Measurements from ENCODE around the gene SSH2.
A peak's percentile ranks its signal among the peaks of the same experiment; 100 is the strongest.

Gene SSH2

GRCh38 chr17:29650396-29650795 lies 279.6 kb downstream of the SSH2 start:
- no peak overlapping the region for H3K4me3 ChIP-seq (ENCODE audit: low read depth in 1 of 5, low read length in 5 of 5)
- no peaks in the 10 kb centered on the region for H3K9me3 ChIP-seq (ENCODE audit: control insufficient read depth in 5 of 5, low read length in 5 of 5)
- no peaks in the 10 kb centered on the region for H3K27me3 ChIP-seq (ENCODE audit: control insufficient read depth in 5 of 5, insufficient read depth in 4 of 5, low read length in 5 of 5)
- peaks cover 6 to 26% (median 15%) of the 10 kb centered on the region in 5 donors for H3K36me3 ChIP-seq (ENCODE audit: control insufficient read depth in 5 of 5, insufficient read depth in 5 of 5, low read length in 5 of 5)
- H3K4me1 ChIP-seq (ENCODE audit: control insufficient read depth in 5 of 5, insufficient read depth in 5 of 5, low read length in 5 of 5): peaks cover 1 to 41% (median 15%) of the 10 kb centered on the region in 5 donors
- no peak overlapping the region for H3K27ac ChIP-seq (ENCODE audit: low read depth, low read length)
- H3K9ac ChIP-seq (ENCODE audit: low read length in 5 of 5): no peak overlapping the region

DNA sequence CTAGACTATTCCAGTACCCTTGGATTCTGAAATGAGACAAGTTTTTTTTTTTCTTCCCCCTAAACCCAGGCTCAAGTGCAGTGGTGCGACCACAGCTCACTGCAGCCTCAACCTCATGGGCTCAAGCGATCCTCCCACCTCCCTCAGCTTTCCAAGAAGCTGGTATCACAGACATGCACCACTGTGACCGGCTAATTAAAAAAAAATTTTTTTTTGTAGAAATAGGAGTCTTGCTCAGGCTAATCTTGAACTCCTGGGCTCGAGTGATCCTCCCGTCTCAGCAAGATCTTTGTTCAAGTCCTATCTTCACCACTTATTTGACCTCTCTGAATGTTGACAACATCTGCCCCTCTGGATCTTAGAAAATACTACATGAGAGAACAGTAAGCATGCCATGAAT lies 280.7 kb downstream of the SSH2 start:
- no peak overlapping the region for H3K4me3 ChIP-seq (ENCODE audit: low read depth in 1 of 5, low read length in 5 of 5)
- no peaks in the 10 kb centered on the region for H3K9me3 ChIP-seq (ENCODE audit: control insufficient read depth in 5 of 5, low read length in 5 of 5)
- peaks cover 6 to 24% (median 13%) of the 10 kb centered on the region in 5 donors for H3K36me3 ChIP-seq (ENCODE audit: control insufficient read depth in 5 of 5, insufficient read depth in 5 of 5, low read length in 5 of 5)
- H3K27me3 ChIP-seq (ENCODE audit: control insufficient read depth in 5 of 5, insufficient read depth in 4 of 5, low read length in 5 of 5): no peaks in the 10 kb centered on the region
- H3K4me1 ChIP-seq (ENCODE audit: control insufficient read depth in 5 of 5, insufficient read depth in 5 of 5, low read length in 5 of 5): peaks cover 5 to 48% (median 21%) of the 10 kb centered on the region in 5 donors
- no peak overlapping the region for H3K9ac ChIP-seq (ENCODE audit: low read length in 5 of 5)
- H3K27ac ChIP-seq (ENCODE audit: low read depth, low read length): peak overlapping the region; percentile 30

DNA sequence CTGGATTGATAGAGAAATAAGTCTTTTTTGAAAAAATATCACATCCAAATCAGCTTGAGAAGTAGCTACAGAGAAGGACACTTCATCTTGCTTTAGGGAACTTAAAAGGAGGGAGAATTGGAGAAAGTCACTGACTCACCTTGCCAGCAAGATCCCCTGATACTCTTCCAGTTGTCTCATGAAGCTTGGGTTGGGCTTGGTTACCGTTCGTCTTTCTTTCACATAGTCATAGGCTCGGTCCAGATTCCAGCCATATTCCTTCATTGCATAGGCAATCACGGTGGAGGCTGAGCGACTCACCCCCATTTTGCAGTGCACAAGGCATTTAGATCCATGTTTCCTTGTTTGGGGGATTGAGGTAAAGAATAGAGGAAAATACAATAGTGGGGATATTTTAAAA lies 282.0 kb downstream of the SSH2 start:
- peaks cover 6 to 24% (median 13%) of the 10 kb centered on the region in 5 donors for H3K36me3 ChIP-seq (ENCODE audit: control insufficient read depth in 5 of 5, insufficient read depth in 5 of 5, low read length in 5 of 5)
- peaks cover 5 to 43% (median 33%) of the 10 kb centered on the region in 5 donors for H3K4me1 ChIP-seq (ENCODE audit: control insufficient read depth in 5 of 5, insufficient read depth in 5 of 5, low read length in 5 of 5)
- no peaks in the 10 kb centered on the region for H3K9me3 ChIP-seq (ENCODE audit: control insufficient read depth in 5 of 5, low read length in 5 of 5)
- no peak overlapping the region for H3K4me3 ChIP-seq (ENCODE audit: low read depth in 1 of 5, low read length in 5 of 5)
- no peak overlapping the region for H3K9ac ChIP-seq (ENCODE audit: low read length in 5 of 5)
- peak overlapping the region; percentile 93 for H3K27ac ChIP-seq (ENCODE audit: low read depth, low read length)
- H3K27me3 ChIP-seq (ENCODE audit: control insufficient read depth in 5 of 5, insufficient read depth in 4 of 5, low read length in 5 of 5): no peaks in the 10 kb centered on the region

DNA sequence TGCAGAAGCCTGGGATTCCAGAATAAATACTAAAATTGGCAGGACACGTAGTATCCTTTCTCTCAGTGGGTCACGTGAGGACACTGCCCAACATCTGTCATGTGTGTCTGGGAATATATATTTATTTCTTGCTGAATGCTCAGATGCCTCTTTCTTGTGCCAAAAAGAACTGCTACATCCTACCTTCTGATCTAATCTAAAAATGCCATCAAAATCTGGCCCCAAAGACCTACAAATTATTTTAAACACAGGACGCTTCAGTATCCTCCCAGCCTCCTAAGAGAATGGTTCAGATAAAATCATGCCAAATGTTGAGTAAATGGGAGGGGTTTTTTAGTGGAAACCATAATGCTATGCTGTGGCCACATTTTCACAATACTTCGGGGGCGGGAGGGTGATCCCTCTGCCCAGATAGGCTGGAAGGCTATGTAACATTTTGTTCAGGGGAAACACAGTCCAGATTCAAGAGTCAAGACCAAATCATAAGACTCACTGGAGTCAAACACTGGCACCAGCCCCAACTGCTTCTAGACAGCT lies 284.4 kb downstream of the SSH2 start:
- no peak overlapping the region for H3K4me3 ChIP-seq (ENCODE audit: low read depth in 1 of 5, low read length in 5 of 5)

GRCh38 chr17:29643817-29644160 lies 286.2 kb downstream of the SSH2 start:
- peaks cover 10 to 74% (median 72%) of the 10 kb centered on the region in 5 donors for H3K4me1 ChIP-seq (ENCODE audit: control insufficient read depth in 5 of 5, insufficient read depth in 5 of 5, low read length in 5 of 5)
- H3K9ac ChIP-seq (ENCODE audit: low read length in 5 of 5): no peak overlapping the region
- peak overlapping the region; percentile 93 for H3K27ac ChIP-seq (ENCODE audit: low read depth, low read length)
- H3K36me3 ChIP-seq (ENCODE audit: control insufficient read depth in 5 of 5, insufficient read depth in 5 of 5, low read length in 5 of 5): peaks cover 3 to 12% (median 9%) of the 10 kb centered on the region in 5 donors
- H3K27me3 ChIP-seq (ENCODE audit: control insufficient read depth in 5 of 5, insufficient read depth in 4 of 5, low read length in 5 of 5): no peaks in the 10 kb centered on the region
- no peaks in the 10 kb centered on the region for H3K9me3 ChIP-seq (ENCODE audit: control insufficient read depth in 5 of 5, low read length in 5 of 5)
- H3K4me3 ChIP-seq (ENCODE audit: low read depth in 1 of 5, low read length in 5 of 5): no peak overlapping the region

More for the DNA sequence above, 284.4 kb downstream of the SSH2 start:
- Histone ChIP-seq H3K9me3 (ENCODE audit: control insufficient read depth in 5 of 5, low read length in 5 of 5) (no peaks in the 10 kb centered on the region), H3K27me3 (ENCODE audit: control insufficient read depth in 5 of 5, insufficient read depth in 4 of 5, low read length in 5 of 5) (no peaks in the 10 kb centered on the region), H3K27ac (ENCODE audit: low read depth, low read length) (peak overlapping the region; percentile 93), H3K4me1 (ENCODE audit: control insufficient read depth in 5 of 5, insufficient read depth in 5 of 5, low read length in 5 of 5) (peaks cover 7 to 57% (median 56%) of the 10 kb centered on the region in 5 donors), H3K36me3 (ENCODE audit: control insufficient read depth in 5 of 5, insufficient read depth in 5 of 5, low read length in 5 of 5) (peaks cover 6 to 20% (median 13%) of the 10 kb centered on the region in 5 donors), H3K9ac (ENCODE audit: low read length in 5 of 5) (peak overlapping the region in 4 of 5 donors; percentile 16 to 58 (median 18))

- no peak overlapping the region for H3K4me3 ChIP-seq (ENCODE audit: low read depth in 1 of 5, low read length in 5 of 5)
- H3K9ac ChIP-seq (ENCODE audit: low read length in 5 of 5): peak overlapping the region in 2 of 5 donors; percentile 6 to 38
- no peaks in the 10 kb centered on the region for H3K27me3 ChIP-seq (ENCODE audit: control insufficient read depth in 5 of 5, insufficient read depth in 4 of 5, low read length in 5 of 5)
- peak overlapping the region; percentile 93 for H3K27ac ChIP-seq (ENCODE audit: low read depth, low read length)
- H3K4me1 ChIP-seq (ENCODE audit: control insufficient read depth in 5 of 5, insufficient read depth in 5 of 5, low read length in 5 of 5): peaks cover 10 to 74% (median 73%) of the 10 kb centered on the region in 5 donors
- H3K36me3 ChIP-seq (ENCODE audit: control insufficient read depth in 5 of 5, insufficient read depth in 5 of 5, low read length in 5 of 5): peaks cover 0 to 2% (median 0%) of the 10 kb centered on the region in 5 donors
- no peaks in the 10 kb centered on the region for H3K9me3 ChIP-seq (ENCODE audit: control insufficient read depth in 5 of 5, low read length in 5 of 5)
These were observed 287.8 kb downstream of the SSH2 start for GRCh38 chr17:29642171-29642611.

DNA sequence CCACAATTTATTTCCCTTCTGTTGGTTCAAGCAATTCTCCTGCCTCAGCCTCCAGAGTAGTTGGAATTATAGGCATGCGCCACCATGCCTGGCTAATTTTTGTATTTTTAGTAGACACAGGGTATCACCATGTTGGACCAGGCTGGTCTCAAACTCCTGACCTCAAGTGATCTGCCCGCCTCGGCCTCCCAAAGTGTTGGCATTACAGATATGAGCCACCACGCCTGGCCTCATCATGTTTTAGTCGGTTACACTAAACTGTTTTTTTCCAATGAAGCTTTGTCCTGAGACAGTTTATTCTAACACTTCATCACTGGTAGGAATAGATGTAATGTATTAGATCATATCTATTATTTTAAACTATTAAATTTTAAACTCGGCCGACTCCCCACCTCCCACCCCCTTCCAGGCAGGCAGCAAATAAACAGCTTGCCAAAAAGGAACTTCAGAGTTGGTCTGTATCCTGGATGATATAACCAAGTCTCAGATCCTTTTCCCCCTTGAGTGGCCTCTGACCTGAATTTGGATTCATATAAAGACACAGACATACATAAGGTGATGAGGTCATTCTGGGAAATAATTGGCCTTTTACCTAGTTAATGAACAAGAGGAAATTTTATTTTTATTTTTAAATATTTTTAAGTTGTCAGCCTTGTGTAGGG lies 288.9 kb downstream of the SSH2 start:
- H3K27ac ChIP-seq (ENCODE audit: low read depth, low read length): peak overlapping the region; percentile 93
- H3K9me3 ChIP-seq (ENCODE audit: control insufficient read depth in 5 of 5, low read length in 5 of 5): no peaks in the 10 kb centered on the region
- H3K27me3 ChIP-seq (ENCODE audit: control insufficient read depth in 5 of 5, insufficient read depth in 4 of 5, low read length in 5 of 5): no peaks in the 10 kb centered on the region
- H3K9ac ChIP-seq (ENCODE audit: low read length in 5 of 5): peak overlapping the region in 2 of 5 donors; percentile 38 to 56
- peaks cover 10 to 71% (median 67%) of the 10 kb centered on the region in 5 donors for H3K4me1 ChIP-seq (ENCODE audit: control insufficient read depth in 5 of 5, insufficient read depth in 5 of 5, low read length in 5 of 5)
- H3K36me3 ChIP-seq (ENCODE audit: control insufficient read depth in 5 of 5, insufficient read depth in 5 of 5, low read length in 5 of 5): peaks cover 5 to 12% (median 8%) of the 10 kb centered on the region in 5 donors
- no peak overlapping the region for H3K4me3 ChIP-seq (ENCODE audit: low read depth in 1 of 5, low read length in 5 of 5)

GRCh38 chr17:29640413-29640812 lies 289.6 kb downstream of the SSH2 start:
- no peak overlapping the region for H3K4me3 ChIP-seq (ENCODE audit: low read depth in 1 of 5, low read length in 5 of 5)
- H3K9me3 ChIP-seq (ENCODE audit: control insufficient read depth in 5 of 5, low read length in 5 of 5): no peaks in the 10 kb centered on the region
- peaks cover 6 to 19% (median 14%) of the 10 kb centered on the region in 5 donors for H3K36me3 ChIP-seq (ENCODE audit: control insufficient read depth in 5 of 5, insufficient read depth in 5 of 5, low read length in 5 of 5)
- peak overlapping the region; percentile 93 for H3K27ac ChIP-seq (ENCODE audit: low read depth, low read length)
- H3K27me3 ChIP-seq (ENCODE audit: control insufficient read depth in 5 of 5, insufficient read depth in 4 of 5, low read length in 5 of 5): no peaks in the 10 kb centered on the region
- peak overlapping the region in 1 of 5 donors; percentile 56 for H3K9ac ChIP-seq (ENCODE audit: low read length in 5 of 5)
- H3K4me1 ChIP-seq (ENCODE audit: control insufficient read depth in 5 of 5, insufficient read depth in 5 of 5, low read length in 5 of 5): peaks cover 8 to 64% (median 60%) of the 10 kb centered on the region in 5 donors

- Histone ChIP-seq H3K4me3 (ENCODE audit: low read depth in 1 of 5, low read length in 5 of 5) (no peak overlapping the region), H3K9me3 (ENCODE audit: control insufficient read depth in 5 of 5, low read length in 5 of 5) (no peaks in the 10 kb centered on the region), H3K27me3 (ENCODE audit: control insufficient read depth in 5 of 5, insufficient read depth in 4 of 5, low read length in 5 of 5) (no peaks in the 10 kb centered on the region), H3K36me3 (ENCODE audit: control insufficient read depth in 5 of 5, insufficient read depth in 5 of 5, low read length in 5 of 5) (peaks cover 6 to 68% (median 47%) of the 10 kb centered on the region in 5 donors), H3K9ac (ENCODE audit: low read length in 5 of 5) (no peak overlapping the region), H3K4me1 (ENCODE audit: control insufficient read depth in 5 of 5, insufficient read depth in 5 of 5, low read length in 5 of 5) (peaks cover 0 to 26% (median 18%) of the 10 kb centered on the region in 5 donors), H3K27ac (ENCODE audit: low read depth, low read length) (no peak overlapping the region)
These were observed 296.1 kb downstream of the SSH2 start for GRCh38 chr17:29633886-29634285.

- H3K9ac ChIP-seq (ENCODE audit: low read length in 5 of 5): no peak overlapping the region
- H3K27ac ChIP-seq (ENCODE audit: low read depth, low read length): peak overlapping the region; percentile 13
- H3K36me3 ChIP-seq (ENCODE audit: control insufficient read depth in 5 of 5, insufficient read depth in 5 of 5, low read length in 5 of 5): peaks cover 0 to 59% (median 30%) of the 10 kb centered on the region in 5 donors
- H3K9me3 ChIP-seq (ENCODE audit: control insufficient read depth in 5 of 5, low read length in 5 of 5): no peaks in the 10 kb centered on the region
- H3K4me1 ChIP-seq (ENCODE audit: control insufficient read depth in 5 of 5, insufficient read depth in 5 of 5, low read length in 5 of 5): peaks cover 0 to 31% (median 18%) of the 10 kb centered on the region in 5 donors
- H3K4me3 ChIP-seq (ENCODE audit: low read depth in 1 of 5, low read length in 5 of 5): no peak overlapping the region
- H3K27me3 ChIP-seq (ENCODE audit: control insufficient read depth in 5 of 5, insufficient read depth in 4 of 5, low read length in 5 of 5): no peaks in the 10 kb centered on the region
These were observed 299.3 kb downstream of the SSH2 start for GRCh38 chr17:29630630-29631193.
